Muscle layer of colon (tissue), 2 donors: Measurements from ENCODE around the gene ATXN7L3B.
A peak's percentile ranks its signal among the peaks of the same experiment; 100 is the strongest.

Source experiments
- H3K27ac ChIP-seq: one replicate; pipeline ENCODE4 v1.7.0; 2013; ENCODE audit warnings: low read depth, mild to moderate bottlenecking, low read length, moderate library complexity
- H3K27me3 ChIP-seq, 2 donors: one replicate each; pipeline ENCODE4 v1.7.0; 2013; ENCODE audit warnings: low read length in 2 of 2, mild to moderate bottlenecking in 2 of 2; ENCODE audit not compliant: insufficient read depth in 2 of 2, control insufficient read depth in 1 of 2
- H3K36me3 ChIP-seq: one replicate; pipeline ENCODE4 v1.7.0; 2013; ENCODE audit warnings: mild to moderate bottlenecking, low read length; ENCODE audit not compliant: insufficient read depth
- H3K4me1 ChIP-seq: one replicate; pipeline ENCODE4 v1.7.0; 2013; ENCODE audit warnings: mild to moderate bottlenecking, low read length; ENCODE audit not compliant: insufficient read depth
- H3K4me3 ChIP-seq, 2 donors: one replicate each; pipeline ENCODE4 v1.7.0; 2013; ENCODE audit warnings: low read length in 2 of 2, low read depth in 1 of 2, mild to moderate bottlenecking in 1 of 2, moderate library complexity in 1 of 2
- H3K9ac ChIP-seq: one replicate; pipeline ENCODE4 v1.7.0; 2013; ENCODE audit warnings: low read length
- H3K9me3 ChIP-seq: one replicate; pipeline ENCODE4 v1.7.0; 2013; ENCODE audit warnings: mild to moderate bottlenecking, low read length
- donor health status: abdominal sarcoma.
- donor health status: Adenocarcinoma of cecum.

ATXN7L3B gene

GRCh38 chr12:74527491-74527890, 10.1 kb upstream of the ATXN7L3B start:
- no peaks in the 10 kb centered on the region for H3K9me3 ChIP-seq
- H3K4me3 ChIP-seq = no peak overlapping the region
- no peak overlapping the region for H3K9ac ChIP-seq
- no peaks in the 10 kb centered on the region for H3K36me3 ChIP-seq
- no peaks in the 10 kb centered on the region for H3K27me3 ChIP-seq
- no peak overlapping the region for H3K27ac ChIP-seq
- H3K4me1 ChIP-seq = no peaks in the 10 kb centered on the region

- Histone ChIP-seq H3K4me3 (no peak overlapping the region), H3K4me1 (no peaks in the 10 kb centered on the region), H3K36me3 (no peaks in the 10 kb centered on the region), H3K27ac (no peak overlapping the region), H3K27me3 (no peaks in the 10 kb centered on the region), H3K9ac (no peak overlapping the region), H3K9me3 (no peaks in the 10 kb centered on the region)
Measured at GRCh38 chr12:74530676-74531075, 7.0 kb upstream of the ATXN7L3B start.

GRCh38 chr12:74535536-74535935, 2.1 kb upstream of the ATXN7L3B start:
- H3K27ac ChIP-seq = no peak overlapping the region

GRCh38 chr12:74537126-74537706, 419 bp upstream of the ATXN7L3B start:
- peak overlapping the region; percentile 99 for H3K9ac ChIP-seq
- H3K4me1 ChIP-seq = peaks cover 33% of the 10 kb centered on the region
- peak overlapping the region; percentile 77 for H3K27ac ChIP-seq
- peak overlapping the region; percentile 36 to 97 for H3K4me3 ChIP-seq
- H3K27me3 ChIP-seq = no peaks in the 10 kb centered on the region
- peaks cover 12% of the 10 kb centered on the region for H3K36me3 ChIP-seq
- no peaks in the 10 kb centered on the region for H3K9me3 ChIP-seq

More at GRCh38 chr12:74535536-74535935, 2.1 kb upstream of the ATXN7L3B start:
- H3K4me3 ChIP-seq = no peak overlapping the region
- no peak overlapping the region for H3K9ac ChIP-seq
- peaks cover 5% of the 10 kb centered on the region for H3K36me3 ChIP-seq
- peaks cover 21% of the 10 kb centered on the region for H3K4me1 ChIP-seq
- H3K9me3 ChIP-seq = no peaks in the 10 kb centered on the region
- H3K27me3 ChIP-seq = no peaks in the 10 kb centered on the region

GRCh38 chr12:74538491-74539258, 1.0 kb downstream of the ATXN7L3B start:
- peak overlapping the region; percentile 77 for H3K27ac ChIP-seq
- H3K9ac ChIP-seq = peak overlapping the region; percentile 99
- no peaks in the 10 kb centered on the region for H3K27me3 ChIP-seq
- peak overlapping the region; percentile 36 to 97 for H3K4me3 ChIP-seq
- H3K36me3 ChIP-seq = peaks cover 12% of the 10 kb centered on the region
- peaks cover 33% of the 10 kb centered on the region for H3K4me1 ChIP-seq
- no peaks in the 10 kb centered on the region for H3K9me3 ChIP-seq

GRCh38 chr12:74539261-74539660, 1.6 kb downstream of the ATXN7L3B start:
- no peaks in the 10 kb centered on the region for H3K27me3 ChIP-seq
- H3K36me3 ChIP-seq = peaks cover 12% of the 10 kb centered on the region
- peak overlapping the region; percentile 36 to 97 for H3K4me3 ChIP-seq
- no peak overlapping the region for H3K27ac ChIP-seq
- no peaks in the 10 kb centered on the region for H3K9me3 ChIP-seq
- peaks cover 33% of the 10 kb centered on the region for H3K4me1 ChIP-seq
- peak overlapping the region; percentile 99 for H3K9ac ChIP-seq

- no peaks in the 10 kb centered on the region for H3K27me3 ChIP-seq
- no peaks in the 10 kb centered on the region for H3K9me3 ChIP-seq
- peaks cover 12% of the 10 kb centered on the region for H3K36me3 ChIP-seq
- peak overlapping the region; percentile 36 to 97 for H3K4me3 ChIP-seq
- peaks cover 33% of the 10 kb centered on the region for H3K4me1 ChIP-seq
- peak overlapping the region; percentile 99 for H3K9ac ChIP-seq
- no peak overlapping the region for H3K27ac ChIP-seq
Measured at GRCh38 chr12:74539765-74540526, 2.3 kb downstream of the ATXN7L3B start.

- no peak overlapping the region for H3K27ac ChIP-seq
- no peak overlapping the region for H3K9ac ChIP-seq
- H3K4me3 ChIP-seq = peak overlapping the region in 1 of 2 donors; percentile 3
- peaks cover 33% of the 10 kb centered on the region for H3K4me1 ChIP-seq
- no peaks in the 10 kb centered on the region for H3K27me3 ChIP-seq
- H3K9me3 ChIP-seq = no peaks in the 10 kb centered on the region
- peaks cover 12% of the 10 kb centered on the region for H3K36me3 ChIP-seq
Measured at GRCh38 chr12:74541074-74541473, 3.4 kb downstream of the ATXN7L3B start.

GRCh38 chr12:74547249-74547648, 9.6 kb downstream of the ATXN7L3B start:
- H3K27ac ChIP-seq = no peak overlapping the region
- H3K4me3 ChIP-seq = no peak overlapping the region
- H3K9ac ChIP-seq = no peak overlapping the region
- no peaks in the 10 kb centered on the region for H3K9me3 ChIP-seq
- H3K27me3 ChIP-seq = no peaks in the 10 kb centered on the region
- H3K36me3 ChIP-seq = no peaks in the 10 kb centered on the region
- no peaks in the 10 kb centered on the region for H3K4me1 ChIP-seq

- H3K9ac ChIP-seq = no peak overlapping the region
- no peaks in the 10 kb centered on the region for H3K4me1 ChIP-seq
- no peak overlapping the region for H3K4me3 ChIP-seq
- H3K27me3 ChIP-seq = no peaks in the 10 kb centered on the region
- no peaks in the 10 kb centered on the region for H3K9me3 ChIP-seq
- H3K36me3 ChIP-seq = no peaks in the 10 kb centered on the region
- no peak overlapping the region for H3K27ac ChIP-seq
Measured at GRCh38 chr12:74551291-74551690, 13.7 kb downstream of the ATXN7L3B start.

GRCh38 chr12:74552201-74552600, 14.6 kb downstream of the ATXN7L3B start:
- Histone ChIP-seq H3K27me3 (no peaks in the 10 kb centered on the region), H3K4me3 (no peak overlapping the region), H3K4me1 (no peaks in the 10 kb centered on the region), H3K9me3 (no peaks in the 10 kb centered on the region), H3K27ac (no peak overlapping the region), H3K9ac (no peak overlapping the region), H3K36me3 (no peaks in the 10 kb centered on the region)
